ENCODE measurements around the gene ZNF789.
"Not testable (repeated sequence)": the region's sequence is repeated elsewhere in the genome, so short reads cannot be mapped to it uniquely, and the experiment has no call there.

The ZNF789 gene

DNA sequence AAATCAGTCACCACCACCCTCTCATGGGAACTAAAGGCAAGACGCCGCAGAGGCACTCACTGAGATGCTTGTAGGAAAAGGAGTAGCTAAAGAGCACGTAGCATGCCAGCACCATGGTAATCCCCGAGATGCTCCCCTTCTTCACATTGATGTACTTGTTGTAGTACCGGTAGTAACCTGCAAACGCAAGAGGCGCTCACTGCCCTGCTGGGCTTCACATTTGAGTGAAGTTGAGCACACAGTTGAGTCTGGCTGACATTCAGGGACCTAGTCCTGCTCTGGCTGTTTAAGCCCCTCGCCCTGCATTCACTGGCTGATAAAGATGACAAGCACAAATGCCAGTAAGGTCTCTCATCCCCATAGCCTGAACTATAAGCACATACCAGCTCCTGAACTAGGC is 13.6 kb upstream of the ZNF789 start:
- DNase-seq: peak; percentile 31

DNA sequence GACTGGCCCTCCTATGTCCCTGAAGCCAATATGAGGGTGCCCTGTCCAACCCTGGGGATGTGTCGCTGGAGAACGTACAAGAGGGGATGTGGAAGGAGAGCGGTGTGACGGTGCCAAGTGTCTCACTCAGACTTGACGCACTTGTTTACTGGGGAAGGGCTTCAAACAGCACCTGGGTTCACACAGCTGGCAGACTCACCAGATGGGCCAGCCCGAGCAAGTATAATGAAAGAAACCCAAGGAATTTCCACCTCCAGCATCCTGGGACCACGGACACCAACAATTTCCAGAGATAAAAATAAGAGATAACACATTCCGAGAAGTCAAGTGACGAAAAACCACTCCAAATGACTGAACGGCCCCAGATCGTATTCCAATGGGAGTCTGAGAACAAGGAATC is 12.0 kb upstream of the ZNF789 start:
- no peak for DNase-seq

DNA sequence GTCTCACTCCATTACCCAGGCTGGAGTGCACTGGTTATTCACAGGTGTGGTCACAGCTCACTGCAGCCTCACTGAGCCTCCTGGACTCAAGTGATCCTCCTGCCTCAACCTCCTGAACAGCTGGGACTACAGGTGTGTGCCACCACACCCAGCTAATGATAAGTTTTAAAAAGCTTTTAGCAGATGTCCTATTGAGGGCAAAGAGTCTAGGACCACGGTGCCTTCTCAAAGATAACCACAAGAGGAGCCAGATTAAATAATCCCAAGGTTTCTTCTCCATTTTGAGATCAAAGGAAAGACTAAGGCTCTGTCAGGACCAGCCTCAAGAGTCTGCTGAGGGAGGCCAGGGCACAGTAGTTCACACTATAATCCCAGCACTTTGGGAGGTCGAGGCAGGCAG is 11.5 kb upstream of the ZNF789 start:
- DNase-seq: no peak

DNA sequence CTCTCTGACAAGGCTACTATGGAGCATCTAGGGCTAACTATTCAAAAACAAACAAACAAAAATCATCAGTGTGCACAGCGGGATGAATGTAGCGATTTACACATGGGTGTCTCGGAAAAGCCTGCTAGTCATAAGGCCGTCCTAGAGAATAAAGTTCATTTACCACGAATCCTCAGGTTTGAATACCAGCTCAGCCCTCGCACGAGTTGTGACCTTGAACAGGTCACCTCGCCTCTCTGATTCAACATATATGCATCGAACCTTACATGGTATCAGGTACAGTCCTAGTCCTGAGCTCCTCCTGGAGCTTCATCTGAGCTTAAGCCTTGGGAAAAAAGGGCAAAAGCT is 7.3 kb upstream of the ZNF789 start:
- DNase-seq: no peak

DNA sequence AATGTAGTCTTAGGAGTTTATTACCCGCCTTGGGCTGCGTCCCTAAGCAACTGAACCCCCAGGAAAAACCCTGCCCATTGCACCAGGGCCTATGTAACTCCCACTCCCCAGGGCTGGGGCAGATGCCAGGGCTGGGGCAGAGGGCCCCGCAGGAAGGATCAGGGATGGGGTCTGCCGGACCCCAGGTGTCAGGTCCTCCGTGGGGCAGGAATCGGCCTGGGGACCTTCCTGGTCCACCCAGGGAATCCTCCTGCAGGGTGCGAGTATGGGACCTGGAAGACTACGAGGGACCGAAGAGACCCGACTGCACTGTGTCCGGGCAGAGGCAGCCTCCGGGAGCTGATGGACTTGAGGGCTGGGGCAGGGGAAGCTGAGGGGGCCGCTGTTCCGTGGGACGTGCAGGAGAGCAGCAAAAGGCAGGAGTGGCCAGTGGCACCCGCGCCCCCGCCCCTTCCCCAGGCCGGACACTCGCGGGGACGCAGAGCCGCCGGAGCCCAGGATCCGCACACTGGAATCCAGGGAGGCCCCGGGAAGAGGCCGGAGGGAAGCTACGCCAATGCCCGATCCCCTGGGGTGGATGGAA is 4.3 kb upstream of the ZNF789 start:
- no peak for DNase-seq

DNA sequence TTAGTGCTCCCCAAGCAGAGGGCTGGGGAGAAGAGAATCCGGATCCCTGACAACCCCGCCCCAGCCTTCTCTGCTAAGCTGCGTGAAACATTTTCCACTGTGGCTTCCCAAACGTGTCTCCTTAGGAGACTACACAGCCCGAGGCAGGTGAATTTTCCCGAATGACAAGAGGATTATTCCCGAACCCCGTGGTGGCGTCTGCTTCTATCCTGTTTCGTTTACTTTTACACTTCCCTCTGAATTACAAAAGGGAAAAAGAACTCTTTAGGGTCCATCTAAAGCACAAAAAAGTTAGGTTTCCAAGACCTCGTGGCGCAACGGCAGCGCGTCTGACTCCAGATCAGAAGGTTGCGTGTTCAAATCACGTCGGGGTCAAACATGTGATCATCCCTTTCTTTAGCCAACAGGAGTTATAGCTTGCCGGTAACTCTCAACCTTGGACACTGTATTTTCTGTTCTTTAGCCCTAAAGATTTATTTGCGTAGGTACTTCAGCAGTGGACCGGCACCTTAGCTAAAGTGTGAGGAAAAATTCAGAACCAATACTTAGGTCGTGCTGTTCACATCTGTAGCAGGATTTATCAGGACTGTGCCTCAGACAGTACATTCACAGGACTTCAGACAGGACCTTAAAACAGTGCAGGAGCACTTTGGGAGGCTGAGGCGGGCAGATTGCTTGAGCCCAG is 3.2 kb upstream of the ZNF789 start:
- DNase-seq: peak; percentile 18

DNA sequence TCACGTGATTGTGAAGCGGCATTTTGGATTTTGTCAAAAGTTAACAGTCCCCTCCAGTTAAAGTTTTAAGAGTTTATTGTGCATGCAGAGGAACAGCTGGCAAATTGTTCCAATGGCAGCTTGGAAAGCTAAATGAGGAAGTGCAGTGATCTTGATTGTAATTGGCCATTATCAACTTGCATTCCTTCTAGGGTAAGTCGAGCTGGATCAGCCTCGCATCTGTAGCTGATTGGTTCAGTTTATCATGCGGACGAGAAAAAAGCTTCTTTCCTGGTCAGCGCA is 566 bp downstream of the ZNF789 start:
- peak; percentile 60 for DNase-seq

DNA sequence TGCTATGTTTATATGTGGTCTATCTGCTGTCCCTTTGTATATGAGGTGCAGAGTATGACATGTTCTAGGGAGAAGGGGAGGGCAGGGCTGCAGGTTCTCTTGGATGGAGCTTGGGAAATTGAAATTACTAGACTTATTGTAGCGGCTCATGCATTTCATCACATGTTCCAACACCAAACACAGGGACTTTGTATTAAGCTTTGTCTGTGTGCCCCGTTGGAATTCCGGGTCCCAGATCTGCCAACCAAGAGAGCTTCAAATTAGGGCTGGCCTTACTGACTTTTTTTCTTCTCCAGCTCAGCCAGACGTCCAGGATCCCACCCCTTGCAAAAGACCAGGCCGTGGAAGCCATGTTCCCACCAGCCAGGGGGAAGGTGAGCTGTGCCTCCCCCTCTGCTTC is 3.4 kb downstream of the ZNF789 start:
- no peak for DNase-seq

DNA sequence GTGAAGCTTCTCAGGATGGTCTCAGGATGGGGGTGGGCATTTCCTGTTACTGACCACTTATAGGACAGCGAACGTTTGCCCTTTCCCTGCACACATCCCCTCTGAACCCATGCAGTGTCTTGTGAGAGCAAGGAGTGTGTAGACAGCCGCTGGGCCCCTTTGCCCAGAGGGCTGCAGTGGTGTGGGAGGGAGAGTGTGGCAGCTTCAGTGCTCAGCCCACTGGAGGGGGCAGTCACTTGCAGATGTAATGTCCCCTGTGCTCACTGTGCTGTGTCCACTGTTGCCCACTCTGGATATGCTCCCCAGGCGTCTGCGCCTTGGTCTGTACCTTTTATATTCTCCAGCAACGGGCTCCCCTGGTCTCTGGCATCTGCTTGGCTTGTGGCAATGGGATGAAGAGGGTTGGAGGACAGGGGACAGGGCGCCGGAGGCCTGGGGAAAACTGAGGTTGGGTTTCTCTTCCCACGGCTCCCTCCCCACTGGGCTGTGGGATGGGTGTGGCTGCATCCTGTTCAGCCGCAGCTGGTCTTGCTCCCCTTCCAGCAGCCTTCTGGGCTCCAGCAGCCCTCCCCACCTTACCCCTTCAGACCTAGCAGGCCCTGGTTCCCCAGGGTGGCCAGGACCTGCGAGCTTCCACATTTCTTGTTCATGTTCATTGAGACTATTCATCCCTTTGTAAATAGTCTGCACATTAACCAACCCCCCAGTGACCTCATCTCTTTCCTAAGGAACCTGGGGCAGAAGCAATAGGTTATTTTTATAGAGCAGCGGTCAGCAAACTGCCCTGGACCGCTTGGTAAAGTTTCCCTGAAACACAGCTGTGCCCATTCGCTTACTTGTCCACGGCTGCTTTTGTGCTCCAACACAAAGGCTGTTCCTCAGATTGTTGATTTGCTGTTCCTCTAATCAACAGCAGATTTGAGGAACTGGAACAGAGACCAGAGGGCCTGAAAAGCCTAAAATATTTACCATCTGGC is 6.1 kb downstream of the ZNF789 start:
- DNase-seq: no peak

DNA sequence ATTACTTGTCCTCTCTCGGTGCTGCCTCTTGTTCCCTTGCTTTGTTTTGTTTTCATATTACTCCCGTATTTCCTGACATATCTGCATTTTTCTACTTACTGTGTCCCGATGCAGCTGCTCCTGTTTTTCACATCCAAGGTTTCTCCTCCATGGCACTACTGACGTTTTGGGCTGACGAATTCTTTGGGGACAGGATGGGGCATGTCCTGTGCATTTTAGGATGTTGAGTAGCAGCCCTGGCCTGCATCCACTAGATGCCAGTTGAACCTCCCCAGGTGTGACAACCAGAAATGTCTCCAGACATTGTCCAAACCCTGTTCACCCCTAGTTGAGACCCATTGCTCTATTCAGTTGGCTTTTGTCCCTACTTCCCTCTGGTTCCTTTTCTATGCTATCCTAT is 12.4 kb downstream of the ZNF789 start:
- DNase-seq: no peak

DNA sequence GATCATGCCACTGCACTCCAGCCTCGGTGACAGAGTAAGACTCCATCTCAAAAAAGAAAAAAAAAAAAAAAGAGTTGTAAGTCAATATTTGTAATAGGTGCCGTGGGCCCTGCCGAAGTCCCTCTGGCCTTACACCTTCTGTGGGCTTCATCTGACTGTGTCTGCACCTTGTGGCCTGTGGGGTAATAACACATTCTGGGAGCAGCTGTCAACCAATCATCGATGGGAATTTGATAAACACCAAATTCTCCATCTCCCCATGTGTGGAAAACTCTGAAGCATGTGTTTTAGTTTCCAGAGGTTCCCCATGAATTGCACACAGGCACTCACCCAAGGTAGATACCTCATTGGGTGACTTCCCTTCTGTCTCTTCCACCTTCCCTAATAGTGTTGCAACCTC is 16.5 kb downstream of the ZNF789 start:
- no peak for DNase-seq

DNA sequence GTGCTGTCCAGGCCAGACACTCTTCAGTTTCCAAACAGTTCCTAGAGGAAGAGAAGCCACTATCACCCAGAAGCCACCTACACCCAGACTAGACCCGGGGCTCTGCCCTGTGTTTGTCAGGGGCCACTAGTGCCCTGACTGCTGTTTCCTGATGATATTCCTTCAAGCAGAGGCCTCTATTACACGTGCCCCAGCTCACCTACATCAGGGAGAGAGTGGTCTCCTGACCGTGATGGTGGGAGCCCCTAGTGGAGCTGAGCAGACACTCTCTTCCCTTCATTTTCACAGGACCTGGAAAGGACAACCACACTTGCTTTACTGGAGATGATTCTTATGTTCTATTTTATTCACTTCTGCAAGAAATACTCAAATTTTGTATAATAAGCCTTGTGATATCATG is 18.2 kb downstream of the ZNF789 start:
- no peak for DNase-seq

DNA sequence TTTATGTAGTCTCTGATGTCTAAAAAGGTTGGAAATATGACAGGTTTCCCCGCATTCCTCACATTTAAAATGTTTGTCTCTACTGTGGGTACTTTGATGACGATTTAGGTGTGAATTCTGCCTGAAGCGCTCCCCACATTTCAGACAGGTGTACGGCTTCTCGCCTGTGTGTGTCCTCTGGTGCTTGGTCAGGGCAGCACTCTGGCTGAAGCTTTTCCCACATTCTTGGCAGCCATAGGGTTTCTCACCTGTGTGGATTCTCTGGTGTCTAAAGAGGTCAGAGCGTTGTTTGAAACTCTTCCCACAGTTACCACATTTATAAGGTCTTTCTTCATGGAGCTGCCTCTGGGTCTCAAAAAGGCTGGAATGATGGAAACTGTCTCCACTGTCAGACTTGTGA is 21.1 kb downstream of the ZNF789 start:
- no peak for DNase-seq

DNA sequence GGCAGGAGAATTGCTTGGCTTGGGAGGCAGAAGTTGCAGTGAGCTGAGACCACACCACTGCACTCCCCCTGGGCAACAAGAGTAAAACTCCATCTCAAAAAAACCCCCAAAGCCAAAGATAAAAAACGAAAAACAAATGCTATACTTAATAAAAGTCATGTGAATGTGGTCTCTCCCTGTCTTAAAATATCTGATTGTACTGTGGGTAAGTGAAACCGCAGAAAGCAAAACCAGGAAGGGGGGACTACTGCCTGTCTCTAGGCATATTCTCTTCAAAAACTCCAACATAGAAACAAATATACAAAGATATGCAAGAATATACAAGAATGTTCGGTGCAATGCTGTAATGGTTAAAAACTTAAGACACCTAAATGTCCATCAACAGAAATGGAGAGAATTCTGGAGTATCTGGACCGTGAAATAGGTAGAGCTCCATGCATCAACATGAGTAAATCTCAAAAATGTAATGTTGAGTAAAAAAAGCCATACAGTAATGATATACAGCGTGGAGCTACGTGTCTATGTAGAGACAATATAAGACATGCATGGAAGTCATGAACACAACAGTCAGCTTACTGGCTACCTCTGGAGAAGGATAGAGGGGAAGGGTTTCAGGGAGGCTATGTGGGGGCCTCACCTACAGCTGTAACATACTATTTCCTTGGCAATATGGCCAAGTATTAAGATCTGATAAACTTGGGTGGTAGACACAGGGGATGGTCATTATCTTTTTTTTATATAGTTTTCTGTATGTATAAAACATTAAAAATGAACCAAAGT is 25.3 kb downstream of the ZNF789 start:
- no peak for DNase-seq

DNA sequence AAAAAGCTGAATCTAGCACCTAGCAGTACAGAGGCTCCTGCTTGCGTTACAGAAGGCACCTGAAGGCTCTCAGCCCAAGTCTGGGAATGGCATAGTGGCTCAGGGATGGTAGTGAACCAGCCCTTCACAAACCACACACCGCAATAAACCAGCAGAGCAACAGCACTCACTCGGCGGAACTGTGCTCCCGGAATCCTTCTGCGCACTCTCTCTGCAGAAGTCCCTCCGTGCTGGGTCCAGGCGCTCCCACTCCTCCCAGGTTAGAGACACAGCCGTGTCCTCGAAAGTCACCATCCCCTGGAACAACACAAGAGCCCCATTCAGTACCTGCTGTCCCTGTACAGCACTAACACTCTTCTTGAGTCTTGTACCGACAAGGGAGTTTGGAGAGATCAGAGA is 25.9 kb downstream of the ZNF789 start:
- DNase-seq: no peak

DNA sequence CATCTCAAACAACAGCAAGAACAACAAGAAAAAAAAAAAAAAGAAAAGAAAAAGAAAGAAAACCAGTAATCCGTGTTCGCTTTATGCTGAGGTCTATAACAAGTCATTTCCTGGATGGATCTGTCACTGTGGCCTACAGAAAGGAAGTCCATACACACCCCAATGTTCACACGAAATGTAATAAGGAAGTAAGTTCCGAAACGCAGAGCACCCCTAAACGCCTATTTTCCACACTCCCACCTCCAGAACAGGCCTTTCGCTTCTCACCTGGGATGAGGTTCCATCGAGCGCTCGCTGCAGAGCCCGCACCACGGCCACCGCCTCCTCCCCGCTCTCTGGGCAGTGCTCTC is 26.7 kb downstream of the ZNF789 start:
- no peak for DNase-seq

DNA sequence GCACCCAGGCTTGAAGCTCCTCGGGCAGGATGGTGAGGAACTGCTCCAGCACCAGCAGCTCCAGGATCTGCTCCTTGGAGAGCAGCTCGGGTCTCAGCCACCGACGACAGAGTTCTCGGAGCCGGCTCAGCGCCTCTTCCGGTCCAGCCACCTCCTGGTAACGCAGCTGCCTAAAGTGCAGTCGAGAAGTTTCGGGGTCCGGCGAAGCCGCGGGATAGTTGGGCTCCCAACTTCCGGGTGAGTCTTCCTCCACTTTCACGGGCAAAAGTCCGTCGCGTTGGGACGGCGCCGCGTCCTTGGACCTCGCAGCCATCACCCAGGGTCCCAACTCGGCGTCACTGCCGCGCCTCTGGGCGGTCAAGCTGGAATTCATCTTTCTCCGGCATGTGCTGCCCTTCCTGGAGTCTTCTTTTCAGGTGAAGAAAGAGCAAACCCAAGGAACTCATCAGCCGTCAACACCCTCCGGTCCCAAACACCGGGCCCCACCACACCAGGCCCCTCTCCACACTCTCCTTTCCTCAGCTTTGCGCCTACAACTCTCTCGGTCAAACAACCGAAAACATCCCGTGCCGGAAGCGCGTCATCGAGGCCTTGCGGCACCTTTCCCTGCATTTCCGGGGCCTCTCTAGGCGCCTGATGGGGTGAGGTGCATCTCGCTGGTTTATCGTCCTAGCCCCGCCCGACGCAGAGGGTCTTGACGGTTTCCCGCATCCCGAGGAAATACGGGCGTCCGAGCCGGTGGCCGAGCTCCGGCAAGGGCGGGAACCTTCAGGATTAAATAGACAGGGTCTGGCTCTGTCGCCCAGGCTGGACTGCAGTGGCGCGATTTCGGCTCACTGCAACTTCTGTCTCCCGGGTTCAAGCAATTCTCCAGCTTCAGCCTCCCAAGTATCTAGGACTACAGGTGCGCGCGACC is 27.3 kb downstream of the ZNF789 start, which contains the start of gene ZNF394:
TSS of gene ZNF394 (minus strand) at position 561 of the 916 bp plus-strand sequence. CDS start at position 373, 188 bp downstream.
- DNase-seq: peak; percentile 91

DNA sequence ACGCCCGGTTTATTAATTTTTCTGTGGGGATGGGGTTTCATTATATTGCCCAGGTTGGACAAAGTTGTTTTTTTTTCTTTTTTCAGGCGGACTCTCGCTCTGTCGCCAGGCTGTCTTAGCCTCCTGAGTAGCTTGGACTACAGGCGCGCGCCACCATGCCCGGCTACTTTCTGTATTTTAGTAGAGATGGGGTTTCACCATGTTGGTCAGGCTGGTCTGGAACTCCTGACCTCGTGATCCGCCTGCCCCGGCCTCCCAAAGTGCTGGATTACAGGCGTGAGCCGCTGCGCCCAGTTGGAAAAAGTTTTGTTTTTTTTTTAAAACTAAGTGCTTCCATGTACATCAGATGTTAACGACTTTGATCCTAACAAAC is 27.9 kb downstream of the ZNF789 start:
- no peak for DNase-seq

DNA sequence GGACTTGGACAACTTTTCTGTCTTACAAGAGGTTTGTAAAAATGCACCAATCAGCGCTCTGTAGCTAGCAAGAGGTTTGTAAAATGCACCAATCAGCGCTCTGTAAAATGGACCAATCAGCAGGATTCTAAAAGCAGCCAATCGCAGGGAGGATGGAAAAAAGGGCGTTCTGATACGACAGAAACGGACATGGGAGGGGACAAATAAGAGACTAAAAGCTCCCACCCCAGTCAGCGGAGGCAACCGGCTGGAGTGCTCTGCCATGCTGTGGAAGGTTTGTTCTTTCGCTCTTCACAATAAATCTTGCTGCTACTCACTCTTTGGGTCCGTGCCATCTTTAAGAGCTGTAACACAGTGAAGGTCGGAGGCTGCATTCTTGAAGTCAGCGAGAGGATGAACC is 28.5 kb downstream of the ZNF789 start:
- not testable (repeated sequence) for DNase-seq

DNA sequence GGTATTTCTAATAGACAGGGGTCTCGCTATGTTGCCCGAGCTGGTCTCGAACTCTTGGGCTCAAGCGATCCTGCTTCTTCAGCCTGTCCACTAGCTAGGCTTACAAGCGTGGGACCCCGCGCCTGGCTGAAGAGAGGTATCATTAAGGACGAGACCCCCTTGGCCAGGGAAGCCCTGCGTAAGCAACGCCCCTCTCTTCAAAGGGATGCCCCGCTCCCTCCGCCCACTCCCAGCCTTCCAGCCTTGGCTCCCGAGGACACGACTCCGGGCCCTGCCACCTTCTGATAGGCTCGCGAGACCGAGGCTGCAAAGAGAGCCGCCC is 31.6 kb downstream of the ZNF789 start:
- no peak for DNase-seq

DNA sequence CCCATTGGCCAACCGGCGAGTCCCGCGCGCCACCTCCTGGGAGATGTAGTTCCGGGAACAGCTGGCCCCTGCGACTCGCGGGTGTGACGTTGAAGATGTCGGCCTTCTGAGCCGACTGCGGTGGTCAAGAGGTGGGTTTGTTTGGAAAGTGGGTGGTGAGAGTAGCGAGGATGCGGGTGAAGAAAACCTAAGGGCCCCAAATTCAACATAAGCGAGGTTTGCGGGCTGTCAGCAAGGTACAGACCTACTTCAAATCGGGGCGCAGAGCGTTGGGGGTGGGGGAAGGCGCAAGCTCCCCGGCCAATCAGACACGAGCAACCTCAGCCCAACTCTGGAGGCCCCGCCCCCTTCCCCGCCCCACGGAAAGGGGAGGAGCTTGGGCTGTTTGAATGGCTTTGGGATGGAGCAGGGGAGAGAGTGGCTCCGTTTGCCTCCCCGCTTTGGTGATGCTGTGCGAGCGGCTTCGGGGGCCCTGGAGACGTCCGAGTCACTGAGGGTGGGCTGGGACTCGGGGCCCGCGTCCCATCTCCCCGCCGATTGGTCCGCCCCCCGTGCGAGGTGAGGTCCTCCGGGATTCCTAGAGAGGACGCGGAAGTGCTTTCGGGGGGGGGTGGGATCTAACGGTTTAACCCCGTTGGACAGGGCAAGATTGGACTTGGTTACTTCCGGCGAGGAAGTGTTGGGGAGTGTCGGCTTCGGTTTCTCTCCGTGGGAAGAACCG is 32.1 kb downstream of the ZNF789 start, which contains the start of gene ZKSCAN5:
TSS of gene ZKSCAN5 (plus strand) at position 60 of the 721 bp plus-strand sequence. CDS start 1,383 bp downstream, outside the sequence.
- DNase-seq: peak; percentile 96

DNA sequence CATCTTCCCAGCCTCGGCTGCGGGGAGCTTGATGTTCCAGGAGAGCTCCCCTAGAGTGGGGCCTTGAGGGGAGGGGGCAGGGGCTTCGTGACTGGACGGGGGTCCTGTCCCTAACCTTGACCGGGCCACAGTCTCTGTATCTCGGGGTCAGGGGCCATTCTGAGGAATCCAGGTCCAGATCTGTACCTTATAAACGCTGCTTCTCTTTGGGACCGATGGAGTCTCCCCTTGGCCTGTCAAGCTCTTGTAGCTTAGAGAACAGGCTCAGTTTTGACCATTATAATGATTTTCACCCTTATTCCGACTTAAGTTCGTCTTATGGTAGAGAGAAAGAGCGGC is 32.6 kb downstream of the ZNF789 start:
- DNase-seq: no peak

All from EL (cell line).